ENCODE data around the gene MYOG.

- TF ChIP-seq CTCF (IDR thresholded peaks at IDR 0.05), result no peak
- no peak for TF ChIP-seq POLR2AphosphoS5 (IDR thresholded peaks at IDR 0.05; ENCODE audit: insufficient read depth in 1 of 2, low read depth in 1 of 2)
Measured at GRCh38 chr1:203103216-203103615, 17.4 kb upstream of the MYOG start.
